NCI-H524 (cell line): ENCODE measurements around the gene EVA1A.

Experiments
- DNase-seq, 2 experiments: peaks; one replicate each; lab custom pipeline; 2025; lab: John Stamatoyannopoulos, UW

Gene EVA1A, protein sequence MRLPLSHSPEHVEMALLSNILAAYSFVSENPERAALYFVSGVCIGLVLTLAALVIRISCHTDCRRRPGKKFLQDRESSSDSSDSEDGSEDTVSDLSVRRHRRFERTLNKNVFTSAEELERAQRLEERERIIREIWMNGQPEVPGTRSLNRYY

DNA sequence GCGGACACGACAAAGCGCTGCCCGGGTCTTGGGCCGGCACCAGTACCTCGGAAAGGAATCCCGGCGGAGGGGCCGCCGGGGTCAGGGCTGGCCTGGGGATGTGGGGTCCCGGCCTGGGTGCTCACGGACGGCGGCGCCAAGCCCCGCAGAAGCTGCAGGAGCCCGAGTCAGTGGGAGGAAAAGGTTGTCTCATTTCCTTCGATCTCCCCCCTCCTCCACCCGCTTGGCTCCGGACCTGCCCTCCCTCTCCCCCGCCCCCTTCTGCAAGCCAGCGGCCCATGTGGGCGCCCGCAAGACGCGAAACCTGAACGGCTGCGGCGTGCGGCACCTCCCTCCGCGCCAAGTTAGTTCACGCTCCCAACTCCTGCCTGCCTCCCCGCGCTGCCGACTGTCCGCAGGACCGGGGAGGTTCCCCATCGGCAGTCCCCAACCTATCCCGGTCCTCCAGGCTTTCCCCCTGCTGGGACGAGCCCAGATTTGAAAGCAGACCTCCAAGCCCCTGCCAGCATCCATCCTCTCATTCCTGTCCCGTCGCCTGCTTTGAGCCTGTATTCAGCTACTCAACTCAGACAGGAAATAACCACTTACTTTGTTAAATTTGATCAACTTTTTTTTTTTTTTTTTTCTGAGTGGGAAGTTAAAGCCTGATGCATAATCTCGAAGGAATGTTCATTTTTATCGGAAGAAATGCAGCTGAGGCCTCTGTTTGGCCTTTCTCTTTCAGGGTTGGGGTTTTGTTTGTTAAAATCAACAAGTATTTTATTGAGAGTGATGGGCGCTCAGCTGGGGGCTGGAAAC lies at the start of gene EVA1A:
EVA1A (minus strand) TSS at position 172 of the 798 bp plus-strand sequence. CDS start 42,799 bp downstream, outside the sequence.
- peak in 1 of 2 experiments; percentile 16 for DNase-seq

DNA sequence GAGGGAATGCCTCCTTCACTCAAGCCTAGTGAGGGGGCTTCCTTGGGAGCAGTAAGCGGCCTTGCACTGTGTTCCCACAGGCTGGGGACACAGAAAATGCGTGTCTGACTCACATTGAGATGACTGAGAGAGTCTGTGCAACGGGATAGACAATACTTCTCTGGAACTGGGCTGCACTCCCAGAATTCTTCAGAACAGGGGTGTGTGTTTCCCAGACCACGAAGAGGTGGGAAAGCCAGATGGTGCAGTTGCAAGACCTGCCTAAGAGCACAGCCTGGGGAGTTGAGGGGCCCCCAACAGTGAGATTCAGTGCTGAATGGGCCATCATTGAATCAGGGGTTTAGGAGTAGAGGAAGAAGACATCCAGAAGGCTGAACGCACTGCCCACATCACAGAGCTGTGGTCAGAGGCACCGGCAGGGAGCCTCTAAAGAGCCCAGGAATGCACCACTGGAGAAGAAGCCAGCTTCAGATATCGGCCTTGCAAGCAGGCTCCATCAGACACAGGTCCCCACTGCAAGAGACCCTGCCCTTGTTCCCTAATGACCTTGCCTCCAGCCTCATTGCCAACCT lies 49.3 kb upstream of the EVA1A start:
- no peak for DNase-seq

- no peak for DNase-seq
Measured at GRCh38 chr2:75609334-75609689, 48.6 kb upstream of the EVA1A start.

GRCh38 chr2:75608684-75609333 lies 48.1 kb upstream of the EVA1A start:
- peak; percentile 14 to 40 for DNase-seq

- no peak for DNase-seq
Measured at GRCh38 chr2:75607988-75608683, 47.4 kb upstream of the EVA1A start.

GRCh38 chr2:75607400-75607798 lies 46.7 kb upstream of the EVA1A start:
- no peak for DNase-seq

- DNase-seq: no peak
Measured at GRCh38 chr2:75606761-75607399, 46.1 kb upstream of the EVA1A start.

DNA sequence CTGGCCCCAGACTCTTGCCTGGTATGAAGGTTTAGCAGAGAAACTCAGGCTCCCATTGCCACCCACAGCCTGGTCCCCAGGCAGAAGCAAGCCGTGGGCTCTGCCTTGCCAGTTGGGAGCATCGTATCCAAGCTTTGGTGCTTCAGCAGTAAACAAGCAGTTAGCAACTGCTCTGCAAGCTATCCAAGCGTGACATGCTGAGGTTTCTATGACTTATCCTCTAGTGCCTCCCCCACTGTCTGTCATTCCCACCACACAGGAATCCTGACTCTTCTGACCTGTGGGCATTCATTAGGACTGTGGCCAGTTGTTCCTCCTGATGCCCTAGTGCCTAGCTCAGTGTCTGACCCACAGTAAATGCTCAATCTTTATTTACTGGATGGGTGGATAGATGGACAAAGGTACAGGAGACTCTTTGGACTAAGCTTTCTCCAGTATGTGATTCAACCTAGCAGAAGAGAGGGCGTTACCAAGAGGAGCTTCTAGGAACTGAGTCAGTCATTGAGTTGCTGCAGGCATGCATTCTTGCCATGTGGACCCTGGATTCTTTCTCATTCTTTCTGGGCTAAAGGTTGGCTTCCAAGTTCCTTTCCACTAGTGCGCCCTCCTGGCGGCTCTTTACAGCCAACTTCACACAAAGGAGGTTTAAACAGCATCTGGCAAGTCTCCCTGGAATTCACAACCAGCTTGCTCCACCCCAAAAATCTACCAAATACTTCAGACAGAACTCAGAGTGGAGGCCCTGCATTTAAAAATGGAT lies 45.2 kb upstream of the EVA1A start:
- DNase-seq: no peak

- DNase-seq: no peak
Measured at GRCh38 chr2:75604484-75604883, 43.7 kb upstream of the EVA1A start.

DNA sequence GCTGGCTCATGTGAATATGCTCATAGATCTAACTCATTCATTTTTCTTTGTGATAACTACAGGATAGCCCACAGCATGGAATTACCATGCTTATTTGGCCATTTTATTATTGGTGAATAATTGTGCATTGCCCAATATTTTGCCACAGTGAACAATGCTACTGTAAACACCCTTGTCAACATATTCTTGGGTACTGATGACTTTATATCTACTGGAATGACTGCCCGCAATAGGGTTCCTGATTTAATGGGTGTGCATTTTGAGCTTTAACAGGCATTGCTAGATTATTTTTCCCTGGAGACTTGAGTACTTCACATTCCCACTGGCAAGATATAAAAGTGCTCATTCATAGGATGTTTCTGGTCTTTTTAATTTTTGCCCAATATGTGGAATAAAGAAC lies 42.7 kb upstream of the EVA1A start:
- no peak for DNase-seq

- no peak for DNase-seq
Measured at GRCh38 chr2:75602724-75603342, 42.1 kb upstream of the EVA1A start.

GRCh38 chr2:75600461-75601011 lies 39.8 kb upstream of the EVA1A start:
- DNase-seq: no peak

- no peak for DNase-seq
Measured at GRCh38 chr2:75598589-75599155, 37.9 kb upstream of the EVA1A start.

DNA sequence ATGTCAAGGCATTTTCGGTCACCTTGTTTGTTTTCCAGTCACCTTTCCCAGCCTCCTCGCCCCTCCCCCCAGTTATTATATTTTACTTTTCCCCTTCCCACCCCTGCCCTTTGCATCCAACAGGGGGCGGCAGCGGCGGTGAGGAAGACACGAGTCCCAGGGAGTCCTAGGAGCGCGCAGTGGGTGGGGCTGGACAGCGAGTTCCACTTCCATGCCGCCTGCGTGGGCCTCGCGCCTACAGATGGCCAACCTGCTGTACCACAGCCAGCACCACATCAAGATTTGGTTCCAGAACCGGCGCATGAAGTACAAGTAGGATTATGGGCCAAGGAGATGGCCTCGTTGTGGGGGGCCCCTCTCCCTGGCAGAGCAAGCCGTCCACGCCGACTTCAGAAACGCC lies 37.2 kb upstream of the EVA1A start:
- no peak for DNase-seq

- no peak for DNase-seq
Measured at GRCh38 chr2:75596784-75597183, 36.0 kb upstream of the EVA1A start.

DNA sequence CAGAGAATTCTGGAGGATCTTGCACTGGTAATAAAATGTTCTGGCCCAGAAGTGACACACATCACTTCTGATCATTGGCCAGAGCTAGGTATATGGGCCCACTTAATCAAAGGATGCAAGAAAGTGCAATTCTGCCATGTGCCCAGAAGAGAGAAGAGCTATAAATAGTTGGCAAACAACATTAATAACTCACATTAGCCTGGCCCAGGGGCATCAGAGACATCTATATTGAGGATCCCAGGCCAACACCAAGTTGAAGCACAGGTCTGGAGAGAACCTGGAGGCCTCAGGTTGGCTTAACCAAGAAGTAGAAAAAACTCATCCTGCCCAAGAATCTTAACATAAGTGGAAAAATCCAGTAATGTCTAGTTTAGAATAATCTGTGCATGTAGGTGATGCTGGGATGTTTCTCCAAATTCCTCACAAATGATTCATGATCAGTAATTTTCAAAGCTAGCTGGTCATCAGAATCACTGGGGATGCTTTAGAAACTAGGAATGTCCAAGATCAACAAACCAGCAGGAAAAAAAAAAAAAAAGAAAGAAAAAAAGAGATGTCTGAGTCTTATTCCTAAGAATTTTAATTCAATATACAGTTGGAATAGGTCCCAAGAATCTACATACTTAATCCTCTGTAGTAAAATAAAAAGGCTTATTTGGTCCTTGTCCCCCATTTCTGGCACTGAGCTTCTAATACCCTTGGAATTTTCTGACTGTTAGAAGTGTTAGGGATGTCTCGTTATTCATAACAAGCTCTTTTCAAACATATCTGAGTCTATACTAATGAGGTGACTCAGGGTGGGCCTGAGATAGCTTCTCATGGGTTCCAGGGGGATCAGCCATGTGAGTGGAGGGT lies 35.0 kb upstream of the EVA1A start:
- DNase-seq: no peak

DNA sequence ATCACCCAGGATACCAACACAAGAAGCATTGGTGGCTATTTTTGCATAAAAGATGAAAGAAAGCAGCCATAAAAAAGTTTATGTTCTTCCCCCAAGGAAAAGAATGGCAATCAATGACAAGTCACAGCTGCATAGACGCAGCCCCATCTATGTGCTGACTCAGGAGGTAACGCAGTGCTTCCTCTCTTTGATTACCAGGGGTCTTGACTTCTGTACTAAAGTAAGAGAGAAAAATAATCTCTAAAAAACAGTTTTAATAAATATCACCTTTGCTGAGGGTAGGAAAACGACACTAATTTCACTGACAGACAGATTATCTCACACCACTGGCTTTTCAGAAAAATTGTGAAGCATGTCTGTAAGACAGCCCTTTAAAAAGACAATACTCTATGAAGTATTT lies 33.9 kb upstream of the EVA1A start:
- no peak for DNase-seq

GRCh38 chr2:75592888-75593287 lies 32.1 kb upstream of the EVA1A start:
- DNase-seq: no peak

GRCh38 chr2:75592030-75592429 lies 31.3 kb upstream of the EVA1A start:
- no peak for DNase-seq
